Neutrophil (primary cell): ENCODE measurements around the gene MRPL1.

Experiments used
- H3K27ac ChIP-seq: fragments of 200-600 bp; sonication (generic); 2 replicates; pipeline ENCODE4 v1.5.1; 2016; ENCODE audit warnings: mild to moderate bottlenecking, moderate library complexity
- H3K27me3 ChIP-seq: fragments of 200-600 bp; sonication (generic); 2 replicates; pipeline ENCODE4 v1.6.0; 2016; ENCODE audit warnings: mild to moderate bottlenecking
- H3K36me3 ChIP-seq: fragments of 200-600 bp; sonication (generic); 2 replicates; pipeline ENCODE4 v1.5.1; 2017
- H3K4me1 ChIP-seq, 2 experiments: fragments of 200-600 bp in 1 of 2; sonication (generic) in 1 of 2; 1 replicate in 1 of 2; 2 replicates in 1 of 2; pipeline versions ENCODE4 v1.5.1 to v1.6.1; 2013 to 2016; ENCODE audit warnings: low read depth in 1 of 2, low read length in 1 of 2, mild to moderate bottlenecking in 1 of 2, moderate library complexity in 1 of 2; ENCODE audit not compliant: control insufficient read depth in 1 of 2, insufficient read depth in 1 of 2
- H3K4me3 ChIP-seq, 2 experiments: fragments of 200-600 bp in 1 of 2; sonication (generic) in 1 of 2; 1 replicate in 1 of 2; 2 replicates in 1 of 2; pipeline ENCODE4 v1.5.1; 2013 to 2016; ENCODE audit warnings: low read depth in 1 of 2, low read length in 1 of 2, mild to moderate bottlenecking in 1 of 2, moderate library complexity in 1 of 2
- H3K9me3 ChIP-seq: fragments of 200-600 bp; sonication (generic); 2 replicates; pipeline ENCODE4 v1.5.1; 2016
- TF ChIP-seq, protein P1 (sequence below): fragments of 200-600 bp; sonication (generic); IDR thresholded peaks from 2 replicates; pipeline ENCODE4 v1.5.1; 2016; ENCODE audit warnings: antibody characterized with exemption

Gene MRPL1

DNA sequence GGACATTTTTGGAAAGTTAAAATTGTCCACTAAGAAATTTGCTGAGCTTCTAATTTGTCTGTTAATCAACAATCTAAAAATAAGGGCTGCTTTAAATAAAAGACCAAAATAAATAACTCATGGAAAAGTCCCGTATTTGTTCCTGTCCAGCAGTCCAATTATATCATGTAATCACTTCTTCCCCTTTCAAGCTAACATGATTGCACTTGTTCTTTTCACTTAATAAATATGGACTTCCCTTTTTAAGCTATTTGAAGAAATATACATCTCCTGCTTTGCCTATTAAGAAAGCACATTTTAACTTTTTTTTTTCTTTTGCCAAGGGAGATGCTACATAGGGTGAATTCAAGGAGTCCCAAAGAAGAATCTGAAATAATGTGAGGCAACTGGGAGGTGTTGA, 138.9 kb downstream of the MRPL1 start:
- TF ChIP-seq, protein P1, sequence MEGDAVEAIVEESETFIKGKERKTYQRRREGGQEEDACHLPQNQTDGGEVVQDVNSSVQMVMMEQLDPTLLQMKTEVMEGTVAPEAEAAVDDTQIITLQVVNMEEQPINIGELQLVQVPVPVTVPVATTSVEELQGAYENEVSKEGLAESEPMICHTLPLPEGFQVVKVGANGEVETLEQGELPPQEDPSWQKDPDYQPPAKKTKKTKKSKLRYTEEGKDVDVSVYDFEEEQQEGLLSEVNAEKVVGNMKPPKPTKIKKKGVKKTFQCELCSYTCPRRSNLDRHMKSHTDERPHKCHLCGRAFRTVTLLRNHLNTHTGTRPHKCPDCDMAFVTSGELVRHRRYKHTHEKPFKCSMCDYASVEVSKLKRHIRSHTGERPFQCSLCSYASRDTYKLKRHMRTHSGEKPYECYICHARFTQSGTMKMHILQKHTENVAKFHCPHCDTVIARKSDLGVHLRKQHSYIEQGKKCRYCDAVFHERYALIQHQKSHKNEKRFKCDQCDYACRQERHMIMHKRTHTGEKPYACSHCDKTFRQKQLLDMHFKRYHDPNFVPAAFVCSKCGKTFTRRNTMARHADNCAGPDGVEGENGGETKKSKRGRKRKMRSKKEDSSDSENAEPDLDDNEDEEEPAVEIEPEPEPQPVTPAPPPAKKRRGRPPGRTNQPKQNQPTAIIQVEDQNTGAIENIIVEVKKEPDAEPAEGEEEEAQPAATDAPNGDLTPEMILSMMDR = no peak
- no peaks in the 10 kb centered on the region for H3K4me1 ChIP-seq
- H3K4me3 ChIP-seq = no peak overlapping the region
- no peaks in the 10 kb centered on the region for H3K36me3 ChIP-seq
- no peaks in the 10 kb centered on the region for H3K9me3 ChIP-seq
- H3K27me3 ChIP-seq = no peaks in the 10 kb centered on the region
- no peak overlapping the region for H3K27ac ChIP-seq

DNA sequence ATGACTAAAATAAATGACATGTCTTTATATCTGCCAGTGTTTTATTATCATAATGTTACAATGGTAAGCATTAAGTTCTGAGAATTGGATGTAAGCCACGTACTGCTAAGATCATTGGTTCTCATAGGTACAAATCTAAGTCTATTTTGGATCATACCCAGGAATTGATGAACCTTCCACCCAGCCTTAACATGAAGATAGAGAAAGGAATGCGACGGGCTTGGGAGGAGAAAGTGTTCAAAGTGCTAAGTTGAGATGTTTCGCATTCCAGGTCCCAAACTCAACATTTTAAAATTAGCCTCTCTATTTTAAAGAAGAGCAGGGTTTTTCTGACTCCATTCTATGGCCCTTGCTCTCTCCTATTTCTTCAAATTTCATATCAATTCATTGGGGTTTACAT, 139.6 kb downstream of the MRPL1 start:
- H3K4me1 ChIP-seq = no peaks in the 10 kb centered on the region
- H3K36me3 ChIP-seq = no peaks in the 10 kb centered on the region
- no peaks in the 10 kb centered on the region for H3K9me3 ChIP-seq
- TF ChIP-seq, protein P1 = no peak
- no peak overlapping the region for H3K4me3 ChIP-seq
- no peak overlapping the region for H3K27ac ChIP-seq
- H3K27me3 ChIP-seq = no peaks in the 10 kb centered on the region
